ENCODE data around the gene SBF1. TPM values are rescaled to one million over a fixed set of nuclear protein-coding genes. Genes with fewer than 3 reads are reported as not detected.

Gene SBF1
- total and polyA plus RNA-seq, 4 donors = 8.3 to 37.6 (median 16.4) TPM

- TF ChIP-seq RAD21 (IDR thresholded peaks at IDR 0.05) (no peak), SP1 (IDR thresholded peaks at IDR 0.05) (no peak), FOXA1 (IDR thresholded peaks at IDR 0.05) (no peak), MAX (IDR thresholded peaks at IDR 0.05) (no peak), GABPA (IDR thresholded peaks at IDR 0.05 in 1 of 2, conservative IDR thresholded peaks at IDR 0.05 in 1 of 2) (no peak), YY1 (IDR thresholded peaks at IDR 0.05) (no peak), EGR1 (IDR thresholded peaks at IDR 0.05; ENCODE audit: low read depth in 2 of 2) (no peak), FOXA2 (IDR thresholded peaks at IDR 0.05) (no peak), ZBTB33 (IDR thresholded peaks at IDR 0.05) (no peak), HNF4A (conservative IDR thresholded peaks at IDR 0.05) (no peak)
- TF ChIP-seq, protein P1, sequence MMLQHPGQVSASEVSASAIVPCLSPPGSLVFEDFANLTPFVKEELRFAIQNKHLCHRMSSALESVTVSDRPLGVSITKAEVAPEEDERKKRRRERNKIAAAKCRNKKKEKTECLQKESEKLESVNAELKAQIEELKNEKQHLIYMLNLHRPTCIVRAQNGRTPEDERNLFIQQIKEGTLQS (IDR thresholded peaks at IDR 0.05) = no peak
- Histone ChIP-seq H3K4me1 (ENCODE audit: control insufficient read depth in 4 of 4, insufficient read depth in 4 of 4, low read length in 3 of 4) (peaks cover 11 to 27% (median 24%) of the 10 kb centered on the region in 4 donors), H3K9ac (ENCODE audit: low read depth in 1 of 2, low read length in 2 of 2) (no peak overlapping the region), H3K36me3 (ENCODE audit: control insufficient read depth in 4 of 4, insufficient read depth in 3 of 4, low read depth in 1 of 4, low read length in 3 of 4) (peaks cover 0 to 21% (median 7%) of the 10 kb centered on the region in 4 donors), H3K27ac (ENCODE audit: low read depth in 1 of 2, low read length in 2 of 2) (no peak overlapping the region), H3K27me3 (ENCODE audit: control insufficient read depth in 4 of 4, insufficient read depth in 4 of 4, low read length in 3 of 4) (no peaks in the 10 kb centered on the region), H3K9me3 (ENCODE audit: control insufficient read depth in 4 of 4, low read length in 3 of 4) (no peaks in the 10 kb centered on the region), H3K4me3 (ENCODE audit: low read depth in 1 of 3, low read length in 3 of 3) (peak overlapping the region in 1 of 3 donors; percentile 89)
- WGBS = 93% methylated on average over 41 of the region's 41 CpGs
- no peak for DNase-seq (ENCODE audit: low spot score)
Measured at GRCh38 chr22:50505776-50506610, 31.2 kb upstream of the SBF1 start.

- Histone ChIP-seq H3K27me3 (ENCODE audit: control insufficient read depth in 4 of 4, insufficient read depth in 4 of 4, low read length in 3 of 4) (no peaks in the 10 kb centered on the region), H3K9ac (ENCODE audit: low read depth in 1 of 2, low read length in 2 of 2) (no peak overlapping the region), H3K4me3 (ENCODE audit: low read depth in 1 of 3, low read length in 3 of 3) (no peak overlapping the region), H3K9me3 (ENCODE audit: control insufficient read depth in 4 of 4, low read length in 3 of 4) (no peaks in the 10 kb centered on the region), H3K4me1 (ENCODE audit: control insufficient read depth in 4 of 4, insufficient read depth in 4 of 4, low read length in 3 of 4) (peaks cover 11 to 27% (median 24%) of the 10 kb centered on the region in 4 donors), H3K27ac (ENCODE audit: low read depth in 1 of 2, low read length in 2 of 2) (no peak overlapping the region), H3K36me3 (ENCODE audit: control insufficient read depth in 4 of 4, insufficient read depth in 3 of 4, low read depth in 1 of 4, low read length in 3 of 4) (peaks cover 0 to 21% (median 7%) of the 10 kb centered on the region in 4 donors)
- 95% methylated on average over 14 of the region's 14 CpGs for WGBS
- TF ChIP-seq FOXA2 (IDR thresholded peaks at IDR 0.05) (no peak), RAD21 (IDR thresholded peaks at IDR 0.05) (no peak), HNF4A (conservative IDR thresholded peaks at IDR 0.05) (no peak), NR2F2 (IDR thresholded peaks at IDR 0.05) (no peak), GABPA (IDR thresholded peaks at IDR 0.05 in 1 of 2, conservative IDR thresholded peaks at IDR 0.05 in 1 of 2) (no peak), ZBTB33 (IDR thresholded peaks at IDR 0.05) (no peak), HNF4G (IDR thresholded peaks at IDR 0.05) (no peak), MAX (IDR thresholded peaks at IDR 0.05) (no peak), YY1 (IDR thresholded peaks at IDR 0.05) (no peak), SP1 (IDR thresholded peaks at IDR 0.05) (no peak), CTCF (IDR thresholded peaks at IDR 0.05; ENCODE audit: low read depth, low read length, missing input control) (no peak), JUND (IDR thresholded peaks at IDR 0.05) (no peak), EGR1 (IDR thresholded peaks at IDR 0.05; ENCODE audit: low read depth in 2 of 2) (no peak), FOXA1 (IDR thresholded peaks at IDR 0.05) (no peak), RXRA (IDR thresholded peaks at IDR 0.05) (no peak), TAF1 (conservative IDR thresholded peaks at IDR 0.05) (no peak)
- TF ChIP-seq, protein P2, sequence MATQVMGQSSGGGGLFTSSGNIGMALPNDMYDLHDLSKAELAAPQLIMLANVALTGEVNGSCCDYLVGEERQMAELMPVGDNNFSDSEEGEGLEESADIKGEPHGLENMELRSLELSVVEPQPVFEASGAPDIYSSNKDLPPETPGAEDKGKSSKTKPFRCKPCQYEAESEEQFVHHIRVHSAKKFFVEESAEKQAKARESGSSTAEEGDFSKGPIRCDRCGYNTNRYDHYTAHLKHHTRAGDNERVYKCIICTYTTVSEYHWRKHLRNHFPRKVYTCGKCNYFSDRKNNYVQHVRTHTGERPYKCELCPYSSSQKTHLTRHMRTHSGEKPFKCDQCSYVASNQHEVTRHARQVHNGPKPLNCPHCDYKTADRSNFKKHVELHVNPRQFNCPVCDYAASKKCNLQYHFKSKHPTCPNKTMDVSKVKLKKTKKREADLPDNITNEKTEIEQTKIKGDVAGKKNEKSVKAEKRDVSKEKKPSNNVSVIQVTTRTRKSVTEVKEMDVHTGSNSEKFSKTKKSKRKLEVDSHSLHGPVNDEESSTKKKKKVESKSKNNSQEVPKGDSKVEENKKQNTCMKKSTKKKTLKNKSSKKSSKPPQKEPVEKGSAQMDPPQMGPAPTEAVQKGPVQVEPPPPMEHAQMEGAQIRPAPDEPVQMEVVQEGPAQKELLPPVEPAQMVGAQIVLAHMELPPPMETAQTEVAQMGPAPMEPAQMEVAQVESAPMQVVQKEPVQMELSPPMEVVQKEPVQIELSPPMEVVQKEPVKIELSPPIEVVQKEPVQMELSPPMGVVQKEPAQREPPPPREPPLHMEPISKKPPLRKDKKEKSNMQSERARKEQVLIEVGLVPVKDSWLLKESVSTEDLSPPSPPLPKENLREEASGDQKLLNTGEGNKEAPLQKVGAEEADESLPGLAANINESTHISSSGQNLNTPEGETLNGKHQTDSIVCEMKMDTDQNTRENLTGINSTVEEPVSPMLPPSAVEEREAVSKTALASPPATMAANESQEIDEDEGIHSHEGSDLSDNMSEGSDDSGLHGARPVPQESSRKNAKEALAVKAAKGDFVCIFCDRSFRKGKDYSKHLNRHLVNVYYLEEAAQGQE (IDR thresholded peaks at IDR 0.05) = no peak
- TF ChIP-seq, protein P1 (IDR thresholded peaks at IDR 0.05) = no peak
- no peak for DNase-seq (ENCODE audit: low spot score)
Measured at GRCh38 chr22:50505276-50505775, 30.5 kb upstream of the SBF1 start.
